Mesothelial cell of epicardium (in vitro differentiated cells): ENCODE results near the gene HUWE1. TPM values are rescaled to one million over a fixed set of nuclear protein-coding genes. Genes with fewer than 3 reads are reported as not detected.
A peak's percentile ranks its signal among the peaks of the same experiment; 100 is the strongest.

ENCODE experiments used
- DNase-seq, 2 experiments: peaks; one replicate each; pipeline ENCODE4 v3.0.0; 2021; ENCODE audit warnings: low spot score in 2 of 2; ENCODE audit not compliant: unreplicated experiment in 2 of 2
- H3K27ac Mint-ChIP-seq: 2 replicates; pipeline ENCODE4 v1.8.0; 2021; ENCODE audit warnings: mixed read lengths
- H3K27me3 Mint-ChIP-seq: 2 replicates; pipeline ENCODE4 v1.8.0; 2021; ENCODE audit warnings: low read depth, mixed read lengths
- H3K36me3 Mint-ChIP-seq: 2 replicates; pipeline ENCODE4 v1.8.0; 2021; ENCODE audit warnings: mixed read lengths
- H3K4me1 Mint-ChIP-seq: 2 replicates; pipeline ENCODE4 v1.8.0; 2021; ENCODE audit warnings: mixed read lengths
- H3K4me3 Mint-ChIP-seq: 2 replicates; pipeline ENCODE4 v1.8.0; 2021; ENCODE audit warnings: mild to moderate bottlenecking, moderate library complexity, mixed read lengths
- H3K9me3 Mint-ChIP-seq: 2 replicates; pipeline ENCODE4 v1.8.0; 2021; ENCODE audit warnings: mixed read lengths
- total RNA-seq: library from RNA; stranded (reverse); gene quantifications from 3 replicates; pipeline ENCODE4 v1.2.1, GENCODE V29; 2021
- TF ChIP-seq, protein P1 (sequence below): fragments of 200-600 bp; sonication (generic); IDR thresholded peaks from one replicate; pipeline ENCODE4 v1.5.0; 2021; ENCODE audit warnings: antibody characterized with exemption; ENCODE audit not compliant: unreplicated experiment

Gene HUWE1, protein sequence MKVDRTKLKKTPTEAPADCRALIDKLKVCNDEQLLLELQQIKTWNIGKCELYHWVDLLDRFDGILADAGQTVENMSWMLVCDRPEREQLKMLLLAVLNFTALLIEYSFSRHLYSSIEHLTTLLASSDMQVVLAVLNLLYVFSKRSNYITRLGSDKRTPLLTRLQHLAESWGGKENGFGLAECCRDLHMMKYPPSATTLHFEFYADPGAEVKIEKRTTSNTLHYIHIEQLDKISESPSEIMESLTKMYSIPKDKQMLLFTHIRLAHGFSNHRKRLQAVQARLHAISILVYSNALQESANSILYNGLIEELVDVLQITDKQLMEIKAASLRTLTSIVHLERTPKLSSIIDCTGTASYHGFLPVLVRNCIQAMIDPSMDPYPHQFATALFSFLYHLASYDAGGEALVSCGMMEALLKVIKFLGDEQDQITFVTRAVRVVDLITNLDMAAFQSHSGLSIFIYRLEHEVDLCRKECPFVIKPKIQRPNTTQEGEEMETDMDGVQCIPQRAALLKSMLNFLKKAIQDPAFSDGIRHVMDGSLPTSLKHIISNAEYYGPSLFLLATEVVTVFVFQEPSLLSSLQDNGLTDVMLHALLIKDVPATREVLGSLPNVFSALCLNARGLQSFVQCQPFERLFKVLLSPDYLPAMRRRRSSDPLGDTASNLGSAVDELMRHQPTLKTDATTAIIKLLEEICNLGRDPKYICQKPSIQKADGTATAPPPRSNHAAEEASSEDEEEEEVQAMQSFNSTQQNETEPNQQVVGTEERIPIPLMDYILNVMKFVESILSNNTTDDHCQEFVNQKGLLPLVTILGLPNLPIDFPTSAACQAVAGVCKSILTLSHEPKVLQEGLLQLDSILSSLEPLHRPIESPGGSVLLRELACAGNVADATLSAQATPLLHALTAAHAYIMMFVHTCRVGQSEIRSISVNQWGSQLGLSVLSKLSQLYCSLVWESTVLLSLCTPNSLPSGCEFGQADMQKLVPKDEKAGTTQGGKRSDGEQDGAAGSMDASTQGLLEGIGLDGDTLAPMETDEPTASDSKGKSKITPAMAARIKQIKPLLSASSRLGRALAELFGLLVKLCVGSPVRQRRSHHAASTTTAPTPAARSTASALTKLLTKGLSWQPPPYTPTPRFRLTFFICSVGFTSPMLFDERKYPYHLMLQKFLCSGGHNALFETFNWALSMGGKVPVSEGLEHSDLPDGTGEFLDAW (N-terminal part only)
- 257 to 277 TPM (median 261 TPM) in 3 replicates for total RNA-seq

DNA sequence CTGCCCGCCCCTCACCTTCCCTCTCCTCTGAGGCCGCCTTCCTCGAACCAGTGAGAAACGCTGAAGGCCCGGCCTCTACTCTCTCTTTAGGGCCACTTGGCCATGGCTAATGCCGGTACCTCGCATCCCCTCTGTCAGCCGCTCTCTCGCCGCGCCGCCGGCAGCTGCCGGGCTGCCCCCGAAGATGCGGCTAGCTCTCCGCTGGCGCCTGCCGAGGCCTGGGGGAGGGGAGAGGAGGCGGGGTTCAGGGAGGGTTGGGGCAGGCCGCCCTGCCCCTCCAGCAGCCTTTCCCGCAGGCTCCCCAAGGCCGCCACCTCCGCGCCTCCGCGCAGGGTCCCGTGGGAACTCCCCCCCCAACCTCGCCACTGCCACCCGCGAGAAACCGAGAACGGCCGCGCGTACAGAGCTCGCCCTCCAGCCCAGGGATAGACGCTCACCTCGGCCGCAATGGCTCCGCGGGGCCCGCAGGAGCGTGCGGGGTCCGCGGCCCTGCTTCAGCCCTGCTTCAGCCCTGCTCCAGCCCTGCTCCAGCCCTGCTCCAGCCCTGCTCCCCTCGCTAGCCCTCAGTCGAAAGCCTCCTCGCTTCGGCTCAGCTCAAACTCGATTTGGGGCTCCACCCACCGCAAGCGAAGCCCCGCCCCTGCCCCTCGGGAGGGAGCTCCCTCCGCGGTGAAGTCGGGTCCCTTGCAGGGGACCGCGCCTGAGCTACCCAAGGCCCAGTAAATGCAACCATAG is at the start of gene HUWE1:
Gene HUWE1, minus strand, starts transcription at position 569 of the 735 bp plus-strand sequence. CDS start 32,612 bp downstream, outside the sequence.
- peak; percentile 63 to 89 for DNase-seq
- Mint-ChIP-seq H3K9me3 (peaks cover 12% of the 10 kb centered on the region), H3K4me3 (peak within 1 kb of the TSS; percentile 81)

DNA sequence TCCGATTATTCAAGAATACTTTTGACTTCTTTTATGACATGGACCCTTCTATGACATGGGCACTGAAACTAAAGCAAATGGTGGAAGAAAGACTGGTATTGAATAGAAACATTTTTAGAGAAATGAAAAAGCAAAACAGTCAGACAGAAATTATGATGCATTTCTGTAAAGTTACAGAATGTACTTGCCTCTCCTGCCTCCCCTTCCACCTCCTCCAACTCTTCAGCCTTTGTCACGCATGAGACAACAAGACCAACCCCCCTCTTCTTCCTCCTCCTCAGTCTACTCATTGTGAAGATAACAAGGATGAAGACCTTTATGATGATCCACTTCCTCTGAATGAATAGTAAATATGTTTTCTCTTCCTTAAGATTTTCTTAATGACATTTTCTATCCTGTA is 46.3 kb upstream of the HUWE1 start:
- Mint-ChIP-seq H3K36me3 (no peaks in the 10 kb centered on the region), H3K27me3 (peaks cover 3% of the 10 kb centered on the region), H3K9me3 (peaks cover 31% of the 10 kb centered on the region), H3K4me1 (no peaks in the 10 kb centered on the region), H3K27ac (no peak overlapping the region), H3K4me3 (no peak overlapping the region)
- TF ChIP-seq, protein P1, sequence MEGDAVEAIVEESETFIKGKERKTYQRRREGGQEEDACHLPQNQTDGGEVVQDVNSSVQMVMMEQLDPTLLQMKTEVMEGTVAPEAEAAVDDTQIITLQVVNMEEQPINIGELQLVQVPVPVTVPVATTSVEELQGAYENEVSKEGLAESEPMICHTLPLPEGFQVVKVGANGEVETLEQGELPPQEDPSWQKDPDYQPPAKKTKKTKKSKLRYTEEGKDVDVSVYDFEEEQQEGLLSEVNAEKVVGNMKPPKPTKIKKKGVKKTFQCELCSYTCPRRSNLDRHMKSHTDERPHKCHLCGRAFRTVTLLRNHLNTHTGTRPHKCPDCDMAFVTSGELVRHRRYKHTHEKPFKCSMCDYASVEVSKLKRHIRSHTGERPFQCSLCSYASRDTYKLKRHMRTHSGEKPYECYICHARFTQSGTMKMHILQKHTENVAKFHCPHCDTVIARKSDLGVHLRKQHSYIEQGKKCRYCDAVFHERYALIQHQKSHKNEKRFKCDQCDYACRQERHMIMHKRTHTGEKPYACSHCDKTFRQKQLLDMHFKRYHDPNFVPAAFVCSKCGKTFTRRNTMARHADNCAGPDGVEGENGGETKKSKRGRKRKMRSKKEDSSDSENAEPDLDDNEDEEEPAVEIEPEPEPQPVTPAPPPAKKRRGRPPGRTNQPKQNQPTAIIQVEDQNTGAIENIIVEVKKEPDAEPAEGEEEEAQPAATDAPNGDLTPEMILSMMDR: no peak
- DNase-seq: no peak

More for the DNA sequence above, at the start of gene HUWE1:
- TF ChIP-seq, protein P1: no peak
- no peaks in the 10 kb centered on the region for H3K27me3 Mint-ChIP-seq
- peaks cover 11% of the 10 kb centered on the region for H3K4me1 Mint-ChIP-seq
- H3K27ac Mint-ChIP-seq: peak within 1 kb of the TSS; percentile 88
- H3K36me3 Mint-ChIP-seq: peaks cover 3% of the 10 kb centered on the region

DNA sequence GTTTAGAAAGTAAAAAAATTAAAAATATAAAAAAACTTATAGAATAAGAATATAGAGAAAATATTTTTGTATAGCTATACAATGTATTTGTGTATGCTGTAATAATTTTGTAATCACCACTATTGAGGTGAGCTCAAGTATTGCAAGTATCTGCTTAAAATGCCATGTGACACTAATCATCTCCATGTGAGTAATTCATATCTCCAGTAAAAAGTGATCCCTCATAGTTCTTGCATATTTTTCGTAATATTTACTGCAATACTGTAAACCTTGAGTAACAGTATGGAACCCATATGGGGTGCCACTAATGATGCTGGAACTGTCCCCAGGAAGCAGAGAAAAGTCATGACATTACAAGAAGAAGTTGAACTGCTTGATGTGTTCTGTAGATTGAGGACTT is 43.2 kb upstream of the HUWE1 start:
- no peak for DNase-seq
- H3K9me3 Mint-ChIP-seq: peaks cover 13% of the 10 kb centered on the region
- H3K27me3 Mint-ChIP-seq: no peaks in the 10 kb centered on the region
- H3K4me1 Mint-ChIP-seq: no peaks in the 10 kb centered on the region
- H3K36me3 Mint-ChIP-seq: no peaks in the 10 kb centered on the region
- TF ChIP-seq, protein P1: no peak
- H3K4me3 Mint-ChIP-seq: no peak overlapping the region
- no peak overlapping the region for H3K27ac Mint-ChIP-seq

DNA sequence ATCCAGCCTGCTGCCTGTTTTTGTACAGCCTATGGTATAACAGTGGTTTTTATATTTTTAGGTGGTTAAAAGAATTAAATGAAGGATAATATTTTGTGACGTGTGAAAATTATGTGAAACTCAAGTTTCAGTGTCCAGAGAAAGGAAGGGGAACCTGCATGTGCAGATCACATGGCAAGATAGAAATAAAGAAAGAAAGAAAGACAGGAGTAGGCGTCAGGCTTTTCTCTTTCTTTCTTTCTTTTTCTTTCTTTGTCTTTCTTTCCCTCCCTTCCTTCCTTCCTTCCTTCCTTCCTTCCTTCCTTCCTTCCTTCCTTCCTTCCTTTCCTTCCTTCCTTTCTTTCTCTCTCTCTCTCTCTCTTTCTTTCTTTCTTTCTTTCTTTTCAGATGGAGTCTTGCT is 42.0 kb upstream of the HUWE1 start:
- Mint-ChIP-seq H3K27me3 (no peaks in the 10 kb centered on the region), H3K4me3 (no peak overlapping the region), H3K27ac (no peak overlapping the region), H3K9me3 (peaks cover 16% of the 10 kb centered on the region), H3K4me1 (no peaks in the 10 kb centered on the region), H3K36me3 (no peaks in the 10 kb centered on the region)
- TF ChIP-seq, protein P1: no peak
- DNase-seq: no peak

DNA sequence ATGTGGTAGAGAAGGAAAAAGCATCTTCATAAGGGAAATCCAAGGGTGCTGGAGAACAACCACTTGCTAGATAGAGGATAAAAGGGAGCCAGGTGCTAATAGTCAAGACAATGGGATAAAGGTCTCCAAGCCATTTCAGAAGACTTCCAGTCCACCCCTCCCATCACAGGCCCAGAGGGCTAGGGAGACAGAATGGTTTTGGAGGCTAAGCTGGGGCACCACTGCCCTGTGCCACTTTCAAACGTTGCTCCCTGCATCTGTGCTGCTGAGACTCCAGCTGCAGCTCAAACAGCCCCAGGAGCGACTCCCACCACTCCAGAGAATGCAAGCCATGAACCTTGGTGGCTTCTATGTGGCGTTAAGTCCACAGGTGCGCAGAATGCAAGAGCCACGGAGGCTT is 38.4 kb upstream of the HUWE1 start:
- TF ChIP-seq, protein P1: no peak
- DNase-seq: no peak
- Mint-ChIP-seq H3K27me3 (no peaks in the 10 kb centered on the region), H3K9me3 (peaks cover 14% of the 10 kb centered on the region), H3K27ac (no peak overlapping the region), H3K36me3 (no peaks in the 10 kb centered on the region), H3K4me1 (no peaks in the 10 kb centered on the region), H3K4me3 (no peak overlapping the region)
